Measurements from ENCODE around the gene SCN4B. TPM values are rescaled to one million over a fixed set of nuclear protein-coding genes. Genes with fewer than 3 reads are reported as not detected.

The SCN4B gene
- total RNA-seq, 1 experiment from 2014 or later = not detected

DNA sequence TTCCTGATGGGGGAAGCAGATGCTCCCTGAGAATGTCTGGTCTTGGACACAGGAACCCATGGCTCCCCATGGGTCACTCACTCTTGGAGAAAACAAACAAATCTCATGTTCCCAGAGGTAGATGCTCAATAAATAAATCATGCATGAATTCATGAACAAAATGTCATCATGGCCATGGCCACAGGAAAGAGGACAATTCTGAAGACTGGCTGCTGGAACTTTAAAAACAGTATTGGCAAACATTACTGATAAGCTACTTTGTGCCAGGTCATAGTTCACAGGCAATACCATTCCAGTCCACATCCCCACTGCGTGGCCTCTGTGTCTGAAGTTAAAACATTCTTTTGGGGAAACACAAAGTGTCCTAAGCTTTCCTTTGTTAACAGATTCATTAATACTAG, 56.7 kb downstream of the SCN4B start:
- no peak for DNase-seq (ENCODE audit: low read depth, low spot score)
- in situ Hi-C loops (cut with HindIII; ENCODE audit: low pct_unique_long_range_greater_than_20kb, low sequenced_read_pairs) = no loop called here

DNA sequence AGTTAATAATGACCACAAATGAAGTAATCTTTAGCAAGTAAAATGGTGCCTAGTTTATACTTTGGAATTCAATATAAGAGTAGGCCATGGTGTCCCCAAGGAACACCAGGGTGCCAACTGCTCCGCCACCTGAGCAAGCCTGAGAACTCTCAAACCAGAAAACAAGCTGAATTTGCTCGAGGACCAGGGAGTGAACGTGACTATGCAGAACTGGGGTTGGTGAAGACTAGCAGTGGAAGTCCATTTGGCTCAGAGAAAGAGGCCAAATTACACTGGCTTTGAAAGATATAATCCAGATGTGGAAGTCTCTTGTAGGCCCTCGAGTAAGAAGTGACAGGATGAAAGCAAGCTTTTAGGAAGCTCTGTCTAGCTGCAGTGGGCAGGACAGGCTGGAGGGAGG, 57.1 kb downstream of the SCN4B start:
- in situ Hi-C loops (cut with HindIII; ENCODE audit: low pct_unique_long_range_greater_than_20kb, low sequenced_read_pairs) = no loop called here
- DNase-seq (ENCODE audit: low read depth, low spot score) = no peak

DNA sequence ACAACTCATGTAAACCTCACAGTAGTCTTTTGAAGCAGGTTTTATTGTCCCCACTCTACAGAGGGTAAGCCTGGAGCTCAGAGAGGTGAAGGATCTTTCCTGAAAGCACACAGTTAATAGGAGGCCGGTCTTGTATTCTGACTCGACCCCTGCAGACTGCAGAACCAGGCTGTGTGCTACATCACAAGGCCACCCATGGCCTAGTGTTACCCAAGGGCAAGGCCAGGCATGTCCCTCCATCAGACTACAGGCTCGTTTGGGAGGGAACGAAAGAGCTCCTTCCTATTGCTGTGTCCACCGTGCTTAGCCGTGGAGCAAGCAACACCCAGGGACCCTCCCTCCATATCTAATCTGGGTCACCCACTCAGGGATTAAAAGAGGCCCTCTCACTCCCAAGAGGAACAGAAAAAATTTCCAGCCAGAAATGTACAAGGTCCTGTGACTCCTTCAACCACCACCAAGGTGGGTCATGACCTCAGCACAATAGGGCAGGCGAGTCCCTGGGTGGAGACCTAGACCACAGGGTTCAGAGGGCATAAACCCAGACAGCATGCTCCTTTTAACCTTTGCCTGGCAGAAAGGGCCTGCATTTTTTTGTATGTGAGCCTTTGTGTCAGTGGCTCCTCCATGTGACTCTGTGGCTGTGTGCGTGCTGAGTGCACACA, 59.6 kb downstream of the SCN4B start:
- in situ Hi-C loops (cut with HindIII; ENCODE audit: low pct_unique_long_range_greater_than_20kb, low sequenced_read_pairs) = no loop called here
- DNase-seq (ENCODE audit: low read depth, low spot score) = no peak

DNA sequence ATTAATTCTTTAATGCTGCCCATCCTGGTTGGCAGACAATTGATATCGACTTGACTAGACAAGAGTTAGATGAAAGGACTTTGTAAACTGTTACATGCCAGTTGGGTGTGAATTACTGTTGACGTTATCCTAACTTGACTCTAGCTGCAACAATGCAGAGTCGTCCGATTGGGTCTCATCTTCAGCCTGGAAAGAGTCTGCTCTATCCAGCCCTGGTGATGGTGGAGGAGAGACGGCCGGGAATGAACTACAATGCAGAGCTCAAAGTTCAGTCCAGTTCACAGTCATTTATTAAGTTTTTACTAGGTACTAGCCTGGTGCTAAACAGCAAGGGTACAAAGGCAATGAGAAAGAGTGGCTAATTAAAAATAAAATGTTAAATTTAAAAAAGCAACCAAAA, 60.9 kb downstream of the SCN4B start:
- no peak for DNase-seq (ENCODE audit: low read depth, low spot score)
- in situ Hi-C loops (cut with HindIII; ENCODE audit: low pct_unique_long_range_greater_than_20kb, low sequenced_read_pairs) = no loop called here

DNA sequence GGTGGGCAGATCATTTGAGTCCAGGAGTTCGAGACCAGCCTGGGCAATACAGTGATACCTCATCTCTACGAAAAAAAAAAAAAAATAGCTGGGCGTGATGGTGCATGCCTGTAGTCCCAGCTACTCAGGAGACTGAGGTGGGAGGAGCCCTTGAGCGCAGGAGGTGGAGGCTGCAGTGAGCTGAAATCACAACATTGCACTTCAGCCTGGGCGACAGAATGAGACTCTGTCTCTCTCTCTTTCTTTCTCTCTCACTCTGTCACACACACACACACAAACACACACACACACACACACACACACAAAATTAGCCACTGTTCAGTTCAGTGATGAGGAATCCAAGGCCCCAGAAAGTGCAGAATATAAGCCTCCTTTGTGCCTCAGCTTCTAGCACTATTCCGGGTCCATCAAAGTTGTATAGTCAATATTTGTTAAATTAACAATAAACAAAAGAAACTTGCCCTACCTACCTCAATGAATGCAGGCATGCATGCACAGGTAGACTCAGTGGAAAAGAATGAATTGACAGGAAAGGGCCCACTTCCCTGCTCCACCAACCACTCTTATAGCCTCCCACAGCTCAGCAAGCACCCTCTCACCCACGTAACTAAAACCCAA, 62.0 kb downstream of the SCN4B start:
- DNase-seq (ENCODE audit: low read depth, low spot score) = no peak
- in situ Hi-C loops (cut with HindIII; ENCODE audit: low pct_unique_long_range_greater_than_20kb, low sequenced_read_pairs) = no loop called here

DNA sequence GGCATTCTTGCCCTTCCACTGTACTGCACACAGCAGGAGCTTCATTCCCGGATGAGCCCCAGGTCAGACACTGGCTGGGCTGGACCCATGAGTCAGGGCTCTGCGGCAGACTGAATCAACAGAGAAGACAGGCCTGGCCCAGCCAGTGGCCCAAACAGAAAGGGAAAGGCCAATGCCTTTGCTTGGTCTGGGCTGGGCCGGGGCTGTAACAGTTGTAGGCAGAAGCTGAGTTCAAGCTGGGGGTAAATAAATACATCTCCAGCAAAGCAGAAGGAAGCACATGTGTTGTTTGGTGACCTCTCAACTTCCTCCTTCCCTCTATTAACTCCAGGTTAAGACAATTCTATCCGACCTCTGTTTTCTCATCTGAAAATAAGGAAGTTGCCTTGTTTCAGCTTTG, 64.1 kb downstream of the SCN4B start:
- in situ Hi-C loops (cut with HindIII; ENCODE audit: low pct_unique_long_range_greater_than_20kb, low sequenced_read_pairs) = no loop called here
- DNase-seq (ENCODE audit: low read depth, low spot score) = no peak

DNA sequence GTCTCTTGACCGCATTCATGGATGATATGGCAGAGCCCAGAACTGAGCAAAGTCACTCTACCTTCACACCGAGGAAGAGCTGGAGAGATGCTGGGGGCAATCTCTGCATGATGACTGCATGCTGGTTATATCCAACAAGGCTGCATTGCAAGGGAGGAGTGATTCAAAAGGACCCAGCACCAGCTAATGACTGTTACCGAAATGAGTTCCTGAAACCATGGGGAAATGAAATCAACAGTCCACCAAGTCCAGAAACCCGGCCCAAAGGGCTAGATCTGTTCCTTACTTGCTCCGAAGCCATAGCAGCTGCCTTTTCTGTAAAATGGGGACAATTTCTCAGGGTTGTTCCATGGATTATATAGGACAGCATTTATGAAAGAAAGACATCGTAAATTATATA, 64.7 kb downstream of the SCN4B start:
- in situ Hi-C loops (cut with HindIII; ENCODE audit: low pct_unique_long_range_greater_than_20kb, low sequenced_read_pairs) = no loop called here
- no peak for DNase-seq (ENCODE audit: low read depth, low spot score)

DNA sequence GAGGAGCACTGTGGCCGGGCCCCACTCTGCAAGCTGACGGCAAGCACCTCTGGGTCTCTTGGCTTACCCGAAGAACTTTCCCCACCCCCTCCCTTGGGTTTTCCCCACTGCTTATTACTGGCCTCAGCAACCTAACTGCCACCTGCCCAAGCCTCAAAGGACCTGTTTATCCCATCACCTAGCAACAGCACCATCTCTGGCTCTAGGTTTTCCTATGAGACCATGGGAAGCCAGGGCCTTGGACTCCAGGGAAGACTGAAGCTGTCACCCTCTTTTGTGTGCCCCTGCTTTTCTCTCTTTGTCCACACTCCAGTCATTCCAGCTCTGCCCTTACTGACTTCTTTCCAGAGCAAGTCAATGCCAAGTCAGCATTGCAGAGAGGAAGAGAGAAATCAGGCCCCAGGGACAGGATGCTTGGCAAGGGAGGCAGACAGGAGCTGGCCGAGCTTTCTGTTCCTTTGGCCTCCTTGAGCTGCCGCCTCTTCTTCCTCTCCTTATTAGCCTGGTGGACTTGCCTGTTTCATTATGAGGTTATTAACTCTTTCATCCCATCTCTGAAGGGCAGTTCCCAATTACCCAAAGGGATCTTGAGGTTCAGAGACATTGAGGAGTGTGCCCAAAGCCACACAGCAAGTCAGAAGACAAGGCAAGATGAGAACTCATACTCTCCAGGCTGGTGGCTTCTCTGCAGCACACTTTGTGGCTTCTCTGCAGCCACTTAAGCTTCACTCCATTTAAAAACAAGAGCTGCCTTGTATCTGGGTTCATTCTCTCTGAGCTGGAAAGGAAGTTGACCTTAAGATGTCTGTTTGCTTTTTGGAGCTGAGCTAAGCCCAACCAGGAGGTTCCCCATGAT, 65.5 kb downstream of the SCN4B start, which contains the start of gene SMIM35:
Gene SMIM35 (minus strand): TSS at position 51 of the 856 bp plus-strand sequence. CDS start 206 bp downstream, outside the sequence.
- in situ Hi-C loops (cut with HindIII; ENCODE audit: low pct_unique_long_range_greater_than_20kb, low sequenced_read_pairs) = no loop called here
- DNase-seq (ENCODE audit: low read depth, low spot score) = no peak

DNA sequence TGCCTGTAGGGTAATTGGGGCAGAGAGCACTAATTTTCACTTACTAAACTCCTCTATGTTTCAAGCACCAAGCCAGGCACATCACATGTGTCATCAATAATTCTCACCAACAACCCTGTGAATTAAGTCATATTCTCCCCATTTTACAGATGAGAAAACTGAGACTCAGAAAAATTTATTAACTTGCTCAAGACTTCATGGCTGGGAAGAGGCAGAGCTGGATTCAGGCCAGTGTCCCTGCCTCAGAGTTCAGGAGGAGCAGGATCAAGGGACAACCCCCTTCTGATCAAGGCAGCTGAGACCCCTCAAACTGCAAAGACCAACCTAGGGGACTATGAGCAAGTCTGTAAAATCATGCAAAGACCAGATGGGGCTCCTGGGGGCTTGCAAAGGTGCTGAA, 68.0 kb downstream of the SCN4B start:
- DNase-seq (ENCODE audit: low read depth, low spot score) = no peak
- in situ Hi-C loops (cut with HindIII; ENCODE audit: low pct_unique_long_range_greater_than_20kb, low sequenced_read_pairs) = no loop called here

DNA sequence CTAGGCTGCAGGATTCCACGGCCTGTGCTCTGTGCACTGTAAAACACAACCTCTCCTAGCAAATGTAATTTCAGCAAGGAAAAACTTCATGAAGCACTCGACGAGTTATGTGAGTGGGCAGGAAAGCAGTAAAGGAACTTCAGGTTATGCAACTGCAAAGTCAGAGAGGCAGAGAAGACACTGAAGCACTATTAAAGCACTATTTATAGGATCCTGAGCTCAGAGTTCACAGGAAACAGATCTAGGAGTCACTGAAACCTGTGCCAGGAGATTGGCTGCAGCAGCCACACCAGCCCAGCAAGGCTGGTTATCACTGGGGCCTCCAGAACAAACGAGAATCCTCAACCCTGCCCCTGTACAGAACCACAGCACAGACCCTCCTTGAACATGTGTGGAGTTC, 68.4 kb downstream of the SCN4B start:
- in situ Hi-C loops (cut with HindIII; ENCODE audit: low pct_unique_long_range_greater_than_20kb, low sequenced_read_pairs) = no loop called here
- no peak for DNase-seq (ENCODE audit: low read depth, low spot score)

Other genes with a start within 250 kb of the SCN4B start
- 1.1 and 1.4 TPM in 2 replicates for gene TMPRSS13, start 223.4 kb downstream of the SCN4B start, total RNA-seq (2014; rRNA removed; shearing (Covaris generic))
- gene IL10RA, start 166.4 kb downstream of the SCN4B start, total RNA-seq (2014; rRNA removed; shearing (Covaris generic)) = not detected in 2 replicates
- not detected in 2 replicates for gene TMPRSS4, start 75.7 kb downstream of the SCN4B start, total RNA-seq (2014; rRNA removed; shearing (Covaris generic))
- not detected in 2 replicates for gene SMIM35, start 65.9 kb downstream of the SCN4B start, total RNA-seq (2014; rRNA removed; shearing (Covaris generic))
- not detected in 2 replicates for gene SCN2B, start 23.8 kb upstream of the SCN4B start, total RNA-seq (2014; rRNA removed; shearing (Covaris generic))
- gene JAML, start 72.2 kb upstream of the SCN4B start, total RNA-seq (2014; rRNA removed; shearing (Covaris generic)) = not detected in 2 replicates
- not detected in 2 replicates for gene MPZL3, start 99.5 kb upstream of the SCN4B start, total RNA-seq (2014; rRNA removed; shearing (Covaris generic))
- 0.53 TPM in 1 of 2 replicates, not detected in the other for gene MPZL2, start 111.5 kb upstream of the SCN4B start, total RNA-seq (2014; rRNA removed; shearing (Covaris generic))
- not detected in 2 replicates for gene CD3E, start 151.9 kb upstream of the SCN4B start, total RNA-seq (2014; rRNA removed; shearing (Covaris generic))
- not detected in 2 replicates for gene CD3D, start 189.9 kb upstream of the SCN4B start, total RNA-seq (2014; rRNA removed; shearing (Covaris generic))
- not detected in 2 replicates for gene CD3G, start 191.5 kb upstream of the SCN4B start, total RNA-seq (2014; rRNA removed; shearing (Covaris generic))
- gene UBE4A, start 206.8 kb upstream of the SCN4B start, total RNA-seq (2014; rRNA removed; shearing (Covaris generic)) = 45.4 and 51.1 TPM in 2 replicates
- gene ATP5MG, start 248.8 kb upstream of the SCN4B start, total RNA-seq (2014; rRNA removed; shearing (Covaris generic)) = 138 and 155 TPM in 2 replicates

All from SK-MEL-5 (cell line).